NT2/D1 (cell line): ENCODE data around the gene CA4.
"Not testable (repeated sequence)": the region's sequence is repeated elsewhere in the genome, so short reads cannot be mapped to it uniquely, and the experiment has no call there.

Experiments
- DNase-seq: peaks from one replicate; pipeline ENCODE4 v3.0.0-alpha.2; 2011; ENCODE audit warnings: low read depth, low spot score
- H3K27me3 ChIP-seq: 2 replicates; pipeline ENCODE4 v1.6.0; 2011; ENCODE audit warnings: mild to moderate bottlenecking; ENCODE audit not compliant: insufficient read length, insufficient read depth
- H3K36me3 ChIP-seq: 2 replicates; pipeline ENCODE4 v1.6.1; 2011; ENCODE audit warnings: mild to moderate bottlenecking, low read length, mixed read lengths; ENCODE audit not compliant: insufficient read depth, insufficient read length
- H3K4me1 ChIP-seq: 2 replicates; pipeline ENCODE4 v1.5.1; 2011; ENCODE audit not compliant: insufficient read depth, insufficient read length
- H3K4me3 ChIP-seq: 2 replicates; pipeline ENCODE4 v1.5.1; 2011; ENCODE audit warnings: low read depth; ENCODE audit not compliant: insufficient read length
- H3K9ac ChIP-seq: 2 replicates; pipeline ENCODE4 v1.6.0; 2011; ENCODE audit warnings: low read depth; ENCODE audit not compliant: insufficient read length
- H3K9me3 ChIP-seq: 2 replicates; pipeline ENCODE4 v1.5.1; 2011; ENCODE audit warnings: mild to moderate bottlenecking, low read length; ENCODE audit not compliant: insufficient read depth
- SUZ12 ChIP-seq: IDR thresholded peaks from 2 replicates; pipeline ENCODE4 v1.6.1; 2011; ENCODE audit not compliant: insufficient read length, insufficient read depth; ENCODE audit errors: extremely low read depth
- YY1 ChIP-seq: IDR thresholded peaks from 2 replicates; pipeline ENCODE4 v1.6.1; 2011; ENCODE audit not compliant: insufficient read length, insufficient read depth
- ZNF274 ChIP-seq: IDR thresholded peaks from 2 replicates; pipeline ENCODE4 v1.6.1; 2011; ENCODE audit warnings: mild to moderate bottlenecking, low read depth, low read length

Gene CA4

GRCh38 chr17:60167065-60167741 lies 17.4 kb downstream of the CA4 start:
- peaks cover 17% of the 10 kb centered on the region for H3K4me1 ChIP-seq
- H3K9me3 ChIP-seq, result no peaks in the 10 kb centered on the region
- H3K27me3 ChIP-seq, result no peaks in the 10 kb centered on the region
- no peak for TF ChIP-seq ZNF274
- TF ChIP-seq YY1, result no peak
- TF ChIP-seq SUZ12, result no peak
- no peak overlapping the region for H3K4me3 ChIP-seq
- no peak for DNase-seq
- no peak overlapping the region for H3K9ac ChIP-seq
- no peaks in the 10 kb centered on the region for H3K36me3 ChIP-seq

GRCh38 chr17:60168654-60169053 lies 18.9 kb downstream of the CA4 start:
- H3K9me3 ChIP-seq, result no peaks in the 10 kb centered on the region
- no peaks in the 10 kb centered on the region for H3K36me3 ChIP-seq
- H3K9ac ChIP-seq, result no peak overlapping the region
- H3K4me3 ChIP-seq, result no peak overlapping the region
- H3K4me1 ChIP-seq, result peaks cover 11% of the 10 kb centered on the region
- H3K27me3 ChIP-seq, result no peaks in the 10 kb centered on the region
- TF ChIP-seq SUZ12 (no peak), YY1 (no peak), ZNF274 (no peak)
- no peak for DNase-seq

GRCh38 chr17:60169921-60170817 lies 20.4 kb downstream of the CA4 start:
- H3K9ac ChIP-seq, result no peak overlapping the region
- H3K4me1 ChIP-seq, result peaks cover 11% of the 10 kb centered on the region
- no peak for DNase-seq
- TF ChIP-seq ZNF274 (no peak), YY1 (no peak), SUZ12 (no peak)
- no peaks in the 10 kb centered on the region for H3K36me3 ChIP-seq
- no peak overlapping the region for H3K4me3 ChIP-seq
- H3K27me3 ChIP-seq, result no peaks in the 10 kb centered on the region
- no peaks in the 10 kb centered on the region for H3K9me3 ChIP-seq

GRCh38 chr17:60170835-60171752 lies 21.3 kb downstream of the CA4 start:
- Histone ChIP-seq H3K36me3 (no peaks in the 10 kb centered on the region), H3K4me3 (no peak overlapping the region), H3K4me1 (peaks cover 11% of the 10 kb centered on the region), H3K9ac (no peak overlapping the region), H3K9me3 (no peaks in the 10 kb centered on the region), H3K27me3 (no peaks in the 10 kb centered on the region)
- TF ChIP-seq ZNF274 (no peak), SUZ12 (no peak), YY1 (no peak)
- DNase-seq, result no peak

GRCh38 chr17:60171753-60172079 lies 21.9 kb downstream of the CA4 start:
- Histone ChIP-seq H3K9me3 (no peaks in the 10 kb centered on the region), H3K36me3 (no peaks in the 10 kb centered on the region), H3K4me1 (peaks cover 11% of the 10 kb centered on the region), H3K9ac (no peak overlapping the region), H3K27me3 (no peaks in the 10 kb centered on the region), H3K4me3 (no peak overlapping the region)
- DNase-seq, result no peak
- TF ChIP-seq ZNF274 (no peak), SUZ12 (no peak), YY1 (no peak)

- no peak for DNase-seq
- Histone ChIP-seq H3K9me3 (no peaks in the 10 kb centered on the region), H3K36me3 (peaks cover 3% of the 10 kb centered on the region), H3K4me1 (peaks cover 11% of the 10 kb centered on the region), H3K4me3 (no peak overlapping the region), H3K9ac (no peak overlapping the region), H3K27me3 (no peaks in the 10 kb centered on the region)
- no peak for TF ChIP-seq ZNF274
- TF ChIP-seq SUZ12, result no peak
- no peak for TF ChIP-seq YY1
Measured at GRCh38 chr17:60173304-60173819, 23.6 kb downstream of the CA4 start.

- DNase-seq, result no peak
- H3K36me3 ChIP-seq, result peaks cover 10% of the 10 kb centered on the region
Measured at GRCh38 chr17:60174035-60174434, 24.3 kb downstream of the CA4 start.

GRCh38 chr17:60174767-60175166 lies 25.0 kb downstream of the CA4 start:
- not testable (repeated sequence) for H3K4me1 ChIP-seq, H3K9ac ChIP-seq, DNase-seq, H3K27me3 ChIP-seq, H3K9me3 ChIP-seq, H3K4me3 ChIP-seq
- H3K36me3 ChIP-seq, result peaks cover 14% of the 10 kb centered on the region

More at GRCh38 chr17:60174035-60174434, 24.3 kb downstream of the CA4 start:
- no peak overlapping the region for H3K4me3 ChIP-seq
- no peak for TF ChIP-seq SUZ12
- no peak for TF ChIP-seq ZNF274
- TF ChIP-seq YY1, result no peak
- H3K27me3 ChIP-seq, result no peaks in the 10 kb centered on the region
- no peaks in the 10 kb centered on the region for H3K9me3 ChIP-seq
- peaks cover 8% of the 10 kb centered on the region for H3K4me1 ChIP-seq
- H3K9ac ChIP-seq, result no peak overlapping the region

- not testable (repeated sequence) for H3K9ac ChIP-seq, H3K27me3 ChIP-seq, H3K9me3 ChIP-seq, DNase-seq, H3K4me3 ChIP-seq, H3K4me1 ChIP-seq
- H3K36me3 ChIP-seq, result peaks cover 28% of the 10 kb centered on the region
Measured at GRCh38 chr17:60176763-60177162, 27.0 kb downstream of the CA4 start.

GRCh38 chr17:60178180-60178579 lies 28.4 kb downstream of the CA4 start:
- H3K27me3 ChIP-seq, H3K4me1 ChIP-seq, DNase-seq, H3K9me3 ChIP-seq, H3K4me3 ChIP-seq, H3K9ac ChIP-seq: not testable (repeated sequence)
- peaks cover 38% of the 10 kb centered on the region for H3K36me3 ChIP-seq
